PC-3 (cell line): Measurements from ENCODE around the gene EVC. TPM values are rescaled to one million over a fixed set of nuclear protein-coding genes. Genes with fewer than 3 reads are reported as not detected.

Experiments used
- ATAC-seq: fragments of 200-7000 bp; cut with Tn5 transposase; 2 replicates; pipeline ENCODE4 v1.9.1; 2020; ENCODE audit warnings: mild to moderate bottlenecking, moderate library complexity
- BruUV-seq: library from RNA; stranded (reverse); fragments of 400-500 nt; replicated peaks from 2 replicates; lab custom pipeline; 2021; lab: Mats Ljungman, UMichigan
- CTCF ChIA-PET: fragments of 300-600 bp; sonication (Branson Sonifier 250); formaldehyde crosslinking; loops from one replicate; lab custom pipeline; 2022; ENCODE audit warnings: antibody characterized with exemption; lab: Charles Lee
- POLR2A ChIA-PET: fragments of 300-600 bp; sonication (Branson Sonifier 250); formaldehyde crosslinking; loops from one replicate; lab custom pipeline; 2022; ENCODE audit warnings: antibody characterized with exemption; ENCODE audit not compliant: unreplicated experiment; lab: Charles Lee
- DNase-seq: peaks from one replicate; pipeline ENCODE4 v3.0.0-alpha.2; 2015
- H2AFZ ChIP-seq: fragments of 300-600 bp; sonication (generic); 2 replicates; pipeline ENCODE4 v1.6.0; 2016; ENCODE audit warnings: antibody characterized with exemption, low read length
- H3F3A ChIP-seq: fragments of 300-600 bp; sonication (generic); one replicate; pipeline ENCODE4 v1.6.0; 2017; ENCODE audit warnings: antibody characterized with exemption, low read length, control low read depth, mild to moderate bottlenecking; ENCODE audit not compliant: unreplicated experiment
- H3K27ac ChIP-seq: fragments of 300-600 bp; sonication (generic); 2 replicates; pipeline ENCODE4 v1.5.1; 2016; ENCODE audit warnings: mild to moderate bottlenecking, low read length
- H3K27me3 ChIP-seq: fragments of 300-600 bp; sonication (generic); 2 replicates; pipeline ENCODE4 v1.6.1; 2016; ENCODE audit warnings: low read length, mixed read lengths
- H3K36me3 ChIP-seq: fragments of 300-600 bp; sonication (generic); 2 replicates; pipeline ENCODE4 v1.6.1; 2016; ENCODE audit warnings: low read depth, mixed run types, low read length, mixed read lengths
- H3K4me1 ChIP-seq: fragments of 300-600 bp; sonication (generic); 2 replicates; pipeline ENCODE4 v1.5.1; 2016; ENCODE audit warnings: low read length; ENCODE audit not compliant: insufficient read depth
- H3K4me2 ChIP-seq: fragments of 300-600 bp; sonication (generic); 2 replicates; pipeline ENCODE4 v1.6.0; 2016; ENCODE audit warnings: low read length
- H3K4me3 ChIP-seq: fragments of 300-600 bp; sonication (generic); 2 replicates; pipeline ENCODE4 v1.5.1; 2016; ENCODE audit warnings: mild to moderate bottlenecking, low read length, mixed read lengths
- H3K79me2 ChIP-seq: fragments of 300-600 bp; sonication (generic); 2 replicates; pipeline ENCODE4 v1.6.1; 2017; ENCODE audit warnings: low read length, mixed read lengths
- H3K9ac ChIP-seq: fragments of 300-600 bp; sonication (generic); 2 replicates; pipeline ENCODE4 v1.6.0; 2016; ENCODE audit warnings: mild to moderate bottlenecking, low read length
- H3K9me2 ChIP-seq: fragments of 300-600 bp; sonication (generic); replicated peaks from 2 replicates; pipeline ENCODE4 v1.6.1; 2016; ENCODE audit warnings: mixed run types, low read length, mixed read lengths
- H3K9me3 ChIP-seq: fragments of 300-600 bp; sonication (generic); 2 replicates; pipeline ENCODE4 v1.6.1; 2016; ENCODE audit warnings: low read length, mixed read lengths
- H4K20me1 ChIP-seq: fragments of 300-600 bp; sonication (generic); 2 replicates; pipeline ENCODE4 v1.6.1; 2016; ENCODE audit warnings: low read length, mixed read lengths
- EZH2 ChIP-seq: fragments of 300-600 bp; sonication (generic); IDR thresholded peaks from one replicate; pipeline ENCODE4 v1.6.1; 2017; ENCODE audit warnings: antibody characterized with exemption, mild to moderate bottlenecking, low read length; ENCODE audit not compliant: unreplicated experiment
- EZH2phosphoT487 ChIP-seq: fragments of 300-600 bp; sonication (generic); IDR thresholded peaks from 2 replicates; pipeline ENCODE4 v1.6.1; 2018; ENCODE audit warnings: mild to moderate bottlenecking, antibody characterized with exemption, low read length, borderline replicate concordance
- intact Hi-C: fragments of 100-400 bp; cut with micrococcal nuclease; formaldehyde crosslinking; loops from 2 replicates; pipeline ENCODE4 v1.9.0; 2023
- total RNA-seq: library from RNA; depleted of rRNA; stranded (reverse); fragments of >200 nt; gene quantifications from 2 replicates; pipeline ENCODE4 v1.2.3, GENCODE V29; 2014
- TF ChIP-seq, protein P1 (sequence below): fragments of 300-600 bp; sonication (generic); conservative IDR thresholded peaks from 2 replicates; pipeline ENCODE4 v1.5.1; 2017; ENCODE audit warnings: antibody characterized with exemption, low read depth, mild to moderate bottlenecking, low read length

Gene EVC
- total RNA-seq, 1 experiment from 2014 or later: 22.7 TPM

DNA sequence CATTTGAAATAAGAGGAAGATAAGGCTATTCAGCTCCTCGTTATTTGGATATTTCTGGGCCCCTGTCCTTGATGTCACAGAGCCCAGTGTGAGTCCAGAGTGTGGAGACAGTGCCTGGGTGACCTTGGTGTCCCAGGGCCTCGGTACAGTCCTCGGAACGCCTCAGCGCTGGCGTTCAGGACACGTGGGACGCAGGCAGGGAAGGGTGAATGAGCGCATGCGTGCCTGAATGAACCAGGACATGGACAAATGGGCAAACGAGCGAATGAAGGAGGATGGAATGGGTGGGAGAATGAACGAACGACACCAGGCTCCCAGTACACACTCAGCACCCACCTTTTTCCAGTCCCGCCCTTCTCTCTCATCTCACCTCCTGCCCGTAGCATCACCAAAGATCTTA, 44.2 kb downstream of the EVC start:
- ATAC-seq (no peak), DNase-seq (no peak)
- ChIA-PET CTCF (no interaction called here), POLR2A (no interaction called here)
- no peak for TF ChIP-seq EZH2
- no peak for TF ChIP-seq EZH2phosphoT487
- no peak overlapping the region for H3K9ac ChIP-seq
- H3K27me3 ChIP-seq: no peaks in the 10 kb centered on the region
- peaks cover 39% of the 10 kb centered on the region for H3K4me1 ChIP-seq
- H3K79me2 ChIP-seq: peaks cover 7% of the 10 kb centered on the region; the same call in 1 of the 2 replicates
- no peaks in the 10 kb centered on the region for H3K9me2 ChIP-seq
- H3K4me3 ChIP-seq: no peak overlapping the region
- intact Hi-C loops: no loop called here
- no peaks in the 10 kb centered on the region for H3K9me3 ChIP-seq
- no peak overlapping the region for H2AFZ ChIP-seq
- H4K20me1 ChIP-seq: no peaks in the 10 kb centered on the region
- no peak overlapping the region for H3K27ac ChIP-seq
- H3K36me3 ChIP-seq: peaks cover 26% of the 10 kb centered on the region
- H3K4me2 ChIP-seq: no peak overlapping the region
- BruUV-seq: no TSS peak
- H3F3A ChIP-seq: no peaks in the 10 kb centered on the region

DNA sequence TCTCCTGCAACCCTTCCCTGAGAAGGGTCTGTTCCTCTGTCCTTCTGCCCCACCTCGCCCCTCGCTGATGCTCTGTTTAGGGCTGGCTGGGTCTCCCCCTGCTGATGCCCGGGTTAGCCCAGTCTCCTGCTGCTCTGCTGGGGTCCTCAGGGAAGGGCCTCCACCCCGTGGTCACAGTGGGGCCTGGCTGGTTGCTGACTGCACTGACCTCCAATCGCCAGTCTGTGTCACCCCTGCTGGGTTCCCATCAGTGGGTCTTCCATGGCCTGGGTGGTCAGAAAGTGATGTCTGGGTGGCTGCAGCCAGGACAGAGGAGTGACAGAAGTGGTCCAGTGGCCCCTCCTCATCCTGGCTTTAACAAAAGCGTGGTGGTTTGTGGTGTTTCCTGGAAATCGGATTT, 44.7 kb downstream of the EVC start:
- no peak for TF ChIP-seq EZH2
- no peak for TF ChIP-seq EZH2phosphoT487
- TF ChIP-seq, protein P1, sequence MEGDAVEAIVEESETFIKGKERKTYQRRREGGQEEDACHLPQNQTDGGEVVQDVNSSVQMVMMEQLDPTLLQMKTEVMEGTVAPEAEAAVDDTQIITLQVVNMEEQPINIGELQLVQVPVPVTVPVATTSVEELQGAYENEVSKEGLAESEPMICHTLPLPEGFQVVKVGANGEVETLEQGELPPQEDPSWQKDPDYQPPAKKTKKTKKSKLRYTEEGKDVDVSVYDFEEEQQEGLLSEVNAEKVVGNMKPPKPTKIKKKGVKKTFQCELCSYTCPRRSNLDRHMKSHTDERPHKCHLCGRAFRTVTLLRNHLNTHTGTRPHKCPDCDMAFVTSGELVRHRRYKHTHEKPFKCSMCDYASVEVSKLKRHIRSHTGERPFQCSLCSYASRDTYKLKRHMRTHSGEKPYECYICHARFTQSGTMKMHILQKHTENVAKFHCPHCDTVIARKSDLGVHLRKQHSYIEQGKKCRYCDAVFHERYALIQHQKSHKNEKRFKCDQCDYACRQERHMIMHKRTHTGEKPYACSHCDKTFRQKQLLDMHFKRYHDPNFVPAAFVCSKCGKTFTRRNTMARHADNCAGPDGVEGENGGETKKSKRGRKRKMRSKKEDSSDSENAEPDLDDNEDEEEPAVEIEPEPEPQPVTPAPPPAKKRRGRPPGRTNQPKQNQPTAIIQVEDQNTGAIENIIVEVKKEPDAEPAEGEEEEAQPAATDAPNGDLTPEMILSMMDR: no peak
- intact Hi-C loops: no loop called here
- H3K36me3 ChIP-seq: peaks cover 26% of the 10 kb centered on the region
- H3K4me2 ChIP-seq: no peak overlapping the region
- H3K9me2 ChIP-seq: no peaks in the 10 kb centered on the region
- H3K27ac ChIP-seq: no peak overlapping the region
- no peak overlapping the region for H3K9ac ChIP-seq
- H3F3A ChIP-seq: no peaks in the 10 kb centered on the region
- H3K79me2 ChIP-seq: peaks cover 7% of the 10 kb centered on the region; the same call in 1 of the 2 replicates
- no peak overlapping the region for H3K4me3 ChIP-seq
- ATAC-seq: no peak
- ChIA-PET POLR2A (no interaction called here), CTCF (no interaction called here)
- H3K27me3 ChIP-seq: no peaks in the 10 kb centered on the region
- H2AFZ ChIP-seq: no peak overlapping the region
- no TSS peak for BruUV-seq
- H3K4me1 ChIP-seq: peaks cover 39% of the 10 kb centered on the region
- DNase-seq: no peak
- H3K9me3 ChIP-seq: no peaks in the 10 kb centered on the region
- no peaks in the 10 kb centered on the region for H4K20me1 ChIP-seq

GRCh38 chr4:5756271-5756670, 45.3 kb downstream of the EVC start:
- ATAC-seq: no peak
- Histone ChIP-seq H3K9ac (no peak overlapping the region), H3K79me2 (peaks cover 7% of the 10 kb centered on the region; the same call in 1 of the 2 replicates), H3K36me3 (peaks cover 26% of the 10 kb centered on the region), H3K4me3 (no peak overlapping the region), H3K4me1 (peaks cover 39% of the 10 kb centered on the region), H3K27me3 (no peaks in the 10 kb centered on the region), H3K27ac (no peak overlapping the region), H4K20me1 (no peaks in the 10 kb centered on the region), H3K9me3 (no peaks in the 10 kb centered on the region), H2AFZ (no peak overlapping the region), H3F3A (no peaks in the 10 kb centered on the region), H3K4me2 (no peak overlapping the region), H3K9me2 (no peaks in the 10 kb centered on the region)
- intact Hi-C loops: no loop called here
- no peak for DNase-seq
- no TSS peak for BruUV-seq
- ChIA-PET POLR2A (no interaction called here), CTCF (no interaction called here)
- TF ChIP-seq EZH2phosphoT487: no peak
- TF ChIP-seq EZH2: no peak
- TF ChIP-seq, protein P1: no peak
